GM12874 (cell line): Measurements from ENCODE around the gene SMIM5.

Experiments used
- TF ChIP-seq, protein P1 (sequence below): IDR thresholded peaks from 2 replicates; pipeline ENCODE4 v1.5.1; 2011; ENCODE audit warnings: low read depth, mild to moderate bottlenecking, control low read depth, low read length, moderate library complexity; ENCODE audit not compliant: insufficient read depth

SMIM5 gene

GRCh38 chr17:75607086-75607485, 26.1 kb upstream of the SMIM5 start:
- TF ChIP-seq, protein P1, sequence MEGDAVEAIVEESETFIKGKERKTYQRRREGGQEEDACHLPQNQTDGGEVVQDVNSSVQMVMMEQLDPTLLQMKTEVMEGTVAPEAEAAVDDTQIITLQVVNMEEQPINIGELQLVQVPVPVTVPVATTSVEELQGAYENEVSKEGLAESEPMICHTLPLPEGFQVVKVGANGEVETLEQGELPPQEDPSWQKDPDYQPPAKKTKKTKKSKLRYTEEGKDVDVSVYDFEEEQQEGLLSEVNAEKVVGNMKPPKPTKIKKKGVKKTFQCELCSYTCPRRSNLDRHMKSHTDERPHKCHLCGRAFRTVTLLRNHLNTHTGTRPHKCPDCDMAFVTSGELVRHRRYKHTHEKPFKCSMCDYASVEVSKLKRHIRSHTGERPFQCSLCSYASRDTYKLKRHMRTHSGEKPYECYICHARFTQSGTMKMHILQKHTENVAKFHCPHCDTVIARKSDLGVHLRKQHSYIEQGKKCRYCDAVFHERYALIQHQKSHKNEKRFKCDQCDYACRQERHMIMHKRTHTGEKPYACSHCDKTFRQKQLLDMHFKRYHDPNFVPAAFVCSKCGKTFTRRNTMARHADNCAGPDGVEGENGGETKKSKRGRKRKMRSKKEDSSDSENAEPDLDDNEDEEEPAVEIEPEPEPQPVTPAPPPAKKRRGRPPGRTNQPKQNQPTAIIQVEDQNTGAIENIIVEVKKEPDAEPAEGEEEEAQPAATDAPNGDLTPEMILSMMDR: no peak

DNA sequence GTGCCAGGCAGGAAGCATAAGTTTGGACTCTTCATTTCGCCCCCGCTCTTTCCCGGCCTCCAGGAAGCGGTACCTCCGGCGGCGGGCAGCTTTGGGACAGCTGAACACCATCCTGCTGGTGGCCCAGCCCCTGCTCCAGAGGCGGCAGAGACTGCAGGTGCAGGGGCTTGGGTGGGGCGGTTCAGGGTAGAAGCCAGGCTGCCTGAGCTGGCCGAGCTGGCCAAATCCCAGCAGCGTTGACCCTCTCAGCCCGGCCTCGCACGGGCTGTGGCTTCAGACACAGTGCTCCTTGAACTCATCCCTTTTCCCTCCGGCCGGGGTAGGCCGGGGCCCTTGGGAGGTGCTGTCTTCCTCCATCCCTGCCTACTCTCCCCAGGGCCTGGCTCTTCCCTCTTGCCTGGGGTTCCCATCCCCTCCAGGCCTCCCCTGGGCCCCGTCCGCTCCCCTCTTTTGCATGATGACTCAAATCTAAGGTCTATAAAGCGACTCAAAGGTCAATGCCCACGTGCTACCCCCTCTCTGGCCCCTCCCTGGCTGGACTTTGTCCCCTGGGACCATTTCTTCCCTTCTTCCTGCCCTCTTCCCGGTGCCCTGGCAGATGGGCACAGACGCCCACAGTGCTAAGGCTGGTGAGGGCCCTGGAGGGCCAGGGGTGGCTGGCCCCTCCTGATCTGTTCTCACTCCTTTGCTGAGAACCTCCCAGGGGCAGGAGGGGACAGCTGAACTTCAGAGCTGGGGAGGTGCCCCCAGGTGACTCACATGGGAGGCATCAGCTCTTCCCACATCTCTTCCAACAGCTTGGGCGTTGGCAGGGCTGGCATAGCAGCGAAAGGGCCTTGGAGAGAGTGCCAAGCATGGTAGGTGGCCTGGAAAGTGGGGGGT, 22.9 kb upstream of the SMIM5 start:
- TF ChIP-seq, protein P1: no peak

DNA sequence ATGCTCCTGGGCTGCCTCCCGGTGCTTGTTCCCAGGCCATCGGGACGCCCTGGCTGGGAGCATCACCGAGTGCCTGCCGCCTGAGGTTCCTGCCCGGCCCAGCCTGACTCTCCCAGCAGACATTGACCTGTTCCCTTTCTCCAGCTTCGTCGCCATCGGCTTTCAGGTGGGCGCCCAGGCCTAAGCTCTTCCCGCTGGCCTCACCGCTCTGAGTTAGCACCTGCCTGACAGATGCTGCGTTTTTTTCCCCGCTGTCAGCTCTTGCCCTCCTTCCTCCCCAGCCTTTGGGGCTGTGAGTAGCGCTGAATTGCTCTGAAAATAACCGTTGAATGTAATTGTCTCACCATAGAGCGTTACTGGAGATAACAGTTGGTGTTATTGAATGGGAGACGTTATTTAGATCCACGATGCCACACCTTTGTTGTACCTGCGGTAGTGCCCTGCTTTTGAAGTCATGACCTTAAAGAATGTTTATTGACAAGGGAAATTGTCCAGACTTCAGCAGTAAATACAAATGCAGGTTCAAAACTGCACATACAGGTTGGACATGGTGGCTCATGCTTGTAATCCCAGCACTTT, 21.3 kb upstream of the SMIM5 start:
- TF ChIP-seq, protein P1: no peak

- TF ChIP-seq, protein P1: no peak
Observed at GRCh38 chr17:75612906-75613626, 20.2 kb upstream of the SMIM5 start.

- TF ChIP-seq, protein P1: 0 out of 2 replicates have a peak, but pooled peaks have one; percentile 2
Observed at GRCh38 chr17:75614006-75614405, 19.2 kb upstream of the SMIM5 start.

DNA sequence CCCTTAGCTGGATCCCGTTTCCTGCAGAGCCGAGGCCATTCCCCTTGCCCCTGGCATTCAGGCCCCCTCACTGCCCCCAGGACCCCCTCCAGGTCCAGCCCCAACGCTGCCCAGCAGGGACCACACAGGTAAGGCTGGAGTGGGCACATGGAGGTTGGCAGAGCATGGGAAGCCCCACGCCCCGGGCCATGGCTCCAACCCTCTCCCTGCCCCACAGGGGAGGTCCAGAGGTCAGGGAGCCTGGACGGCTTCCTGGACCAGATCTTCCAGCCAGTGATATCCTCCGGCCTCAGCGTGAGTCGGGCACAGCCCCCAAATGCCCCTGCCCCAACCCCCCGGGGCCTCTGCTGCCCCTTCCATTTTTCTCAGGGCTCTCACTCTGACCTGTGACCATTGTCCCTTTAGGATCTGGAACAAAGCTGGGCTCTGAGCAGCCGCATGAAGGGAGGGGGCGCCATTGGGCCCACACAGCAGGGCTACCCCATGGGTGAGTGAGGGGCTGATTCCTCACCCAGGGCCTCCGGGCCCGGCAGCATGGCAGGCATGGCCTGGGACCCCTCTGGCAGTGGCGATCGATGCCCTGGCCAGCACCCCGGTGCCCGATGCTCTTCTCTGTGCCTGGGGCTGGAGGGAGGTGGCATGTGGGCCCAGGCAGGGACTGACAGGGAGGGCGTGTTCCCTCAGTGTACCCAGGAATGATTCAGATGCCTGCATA, 18.5 kb upstream of the SMIM5 start:
- TF ChIP-seq, protein P1: no peak
